Left ventricle myocardium inferior (tissue), 1 donor: Measurements from ENCODE around the gene ISLR2. TPM values are rescaled to one million over a fixed set of nuclear protein-coding genes. Genes with fewer than 3 reads are reported as not detected.

Experiments used
- DNase-seq: peaks from one replicate; pipeline ENCODE4 v3.0.0-alpha.2; 2020
- H3K27ac ChIP-seq: fragments of 200-600 bp; replicated peaks from 2 replicates; pipeline ENCODE4 v1.8.0; 2021
- H3K27me3 ChIP-seq: fragments of 200-600 bp; 2 replicates; pipeline ENCODE4 v1.8.0; 2021; ENCODE audit warnings: low read depth
- H3K36me3 ChIP-seq: fragments of 200-600 bp; 2 replicates; pipeline ENCODE4 v1.8.0; 2021
- H3K4me1 ChIP-seq: fragments of 200-600 bp; 2 replicates; pipeline ENCODE4 v1.8.0; 2021
- H3K4me3 ChIP-seq: fragments of 200-600 bp; 2 replicates; pipeline ENCODE4 v1.8.0; 2021; ENCODE audit warnings: mild to moderate bottlenecking, moderate library complexity
- H3K9me3 ChIP-seq: fragments of 200-600 bp; replicated peaks from 2 replicates; pipeline ENCODE4 v1.8.0; 2021
- CTCF ChIP-seq: fragments of 200-600 bp; IDR thresholded peaks from 2 replicates; pipeline ENCODE4 v1.8.0; 2021; ENCODE audit warnings: antibody characterized with exemption, mild to moderate bottlenecking, borderline replicate concordance
- intact Hi-C: fragments of 100-400 bp; cut with micrococcal nuclease; formaldehyde crosslinking; loops from one replicate; pipeline ENCODE4 v1.11.0; 2022
- total RNA-seq: library from RNA; stranded (reverse); fragmentation: NEBNext Ultra II Directional; extraction: Animal tissue kit (Norgen Biotek cat#: 25700); gene quantifications from one replicate; pipeline ENCODE4 v1.2.1, GENCODE V29; 2021
- donor health status: DM: no; HTN: yes; CAD: no; lungs with severe emphysema.

Gene ISLR2
- total RNA-seq, 1 donor from 2014 or later: 2.6 TPM

GRCh38 chr15:74135041-74135565 lies 4.7 kb downstream of the ISLR2 start:
- Histone ChIP-seq H3K4me3 (peak overlapping the region; percentile 67), H3K9me3 (no peaks in the 10 kb centered on the region), H3K27me3 (peaks cover 57% of the 10 kb centered on the region), H3K4me1 (peaks cover 73% of the 10 kb centered on the region), H3K36me3 (no peaks in the 10 kb centered on the region), H3K27ac (peak overlapping the region; percentile 89)
- intact Hi-C loops: no loop called here
- no peak for TF ChIP-seq CTCF
- no peak for DNase-seq

- peak overlapping the region; percentile 67 for H3K4me3 ChIP-seq
- H3K27ac ChIP-seq: peak overlapping the region; percentile 89
- H3K4me1 ChIP-seq: peaks cover 59% of the 10 kb centered on the region
- H3K27me3 ChIP-seq: peaks cover 43% of the 10 kb centered on the region
- H3K36me3 ChIP-seq: no peaks in the 10 kb centered on the region
- DNase-seq: no peak
- no peaks in the 10 kb centered on the region for H3K9me3 ChIP-seq
- no peak for TF ChIP-seq CTCF
- intact Hi-C loops: no loop called here
Observed at GRCh38 chr15:74136540-74136813, 6.1 kb downstream of the ISLR2 start.

GRCh38 chr15:74136814-74137536 lies 6.6 kb downstream of the ISLR2 start:
- no peak for TF ChIP-seq CTCF
- Histone ChIP-seq H3K9me3 (no peaks in the 10 kb centered on the region), H3K27ac (peak overlapping the region; percentile 89), H3K36me3 (no peaks in the 10 kb centered on the region), H3K4me3 (peak overlapping the region; percentile 67), H3K4me1 (peaks cover 59% of the 10 kb centered on the region), H3K27me3 (peaks cover 38% of the 10 kb centered on the region)
- intact Hi-C loops: no loop called here
- DNase-seq: no peak

GRCh38 chr15:74137537-74137894 lies 7.1 kb downstream of the ISLR2 start:
- Histone ChIP-seq H3K27ac (peak overlapping the region; percentile 89), H3K4me1 (peaks cover 54% of the 10 kb centered on the region), H3K36me3 (no peaks in the 10 kb centered on the region), H3K9me3 (no peaks in the 10 kb centered on the region), H3K27me3 (peaks cover 33% of the 10 kb centered on the region), H3K4me3 (peak overlapping the region; percentile 67)
- intact Hi-C loops: no loop called here
- DNase-seq: no peak
- TF ChIP-seq CTCF: no peak

- no peaks in the 10 kb centered on the region for H3K9me3 ChIP-seq
- TF ChIP-seq CTCF: no peak
- H3K4me3 ChIP-seq: no peak overlapping the region
- H3K27ac ChIP-seq: no peak overlapping the region
- intact Hi-C loops: no loop called here
- peaks cover 43% of the 10 kb centered on the region for H3K4me1 ChIP-seq
- no peaks in the 10 kb centered on the region for H3K36me3 ChIP-seq
- no peak for DNase-seq
- H3K27me3 ChIP-seq: peaks cover 21% of the 10 kb centered on the region
Observed at GRCh38 chr15:74138642-74139041, 8.3 kb downstream of the ISLR2 start.
